ENCODE data around the gene ADAM15. TPM values are rescaled to one million over a fixed set of nuclear protein-coding genes. Genes with fewer than 3 reads are reported as not detected.
A peak's percentile ranks its signal among the peaks of the same experiment; 100 is the strongest.

Gene ADAM15
- polyA plus RNA-seq, 3 donors = 44.5 to 202 (median 74.3) TPM

DNA sequence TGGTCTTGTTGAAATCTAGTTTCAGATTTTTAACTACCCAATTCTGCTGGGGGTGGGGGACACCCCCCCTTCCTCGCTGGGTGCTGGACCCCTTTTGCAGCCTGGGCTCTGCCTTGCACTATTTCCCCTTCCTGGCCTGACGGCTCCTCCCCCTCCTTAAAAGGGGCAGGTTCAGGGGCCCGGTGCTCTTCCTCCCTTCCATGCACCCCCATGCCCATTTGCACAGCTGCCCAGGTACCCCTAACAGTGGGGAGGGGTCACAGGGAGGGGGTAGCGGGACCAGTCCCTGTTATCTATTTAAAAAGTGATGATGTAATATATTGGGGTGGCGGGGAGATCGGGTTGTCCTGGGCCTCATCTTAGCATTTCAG is 33.2 kb upstream of the ADAM15 start:
- Mint-ChIP-seq H3K27me3 (ENCODE audit: low read depth in 3 of 3) (peaks cover 0 to 5% (median 2%) of the 10 kb centered on the region in 3 donors), H3K4me1 (peaks cover 67% of the 10 kb centered on the region), H3K9me3 (peaks cover 0 to 2% (median 0%) of the 10 kb centered on the region in 7 donors), H3K4me3 (peak overlapping the region; percentile 35 to 61), H3K36me3 (peaks cover 41 to 60% of the 10 kb centered on the region in 2 donors), H3K27ac (peak overlapping the region in 6 of 7 donors; percentile 15 to 87 (median 58))
- H3K4me1 ChIP-seq (ENCODE audit: control insufficient read depth in 1 of 2, insufficient read depth in 2 of 2, low read length in 2 of 2) = peaks cover 59 to 66% of the 10 kb centered on the region in 2 donors
- no peak for DNase-seq
- no peaks in the 10 kb centered on the region for H3K9me3 ChIP-seq (replicated peaks in 1 of 2; ENCODE audit: control insufficient read depth in 1 of 2, insufficient read depth in 1 of 2, low read length in 2 of 2)
- H3K27me3 ChIP-seq (ENCODE audit: control insufficient read depth in 2 of 2, insufficient read depth in 2 of 2, low read length in 2 of 2) = no peaks in the 10 kb centered on the region
- H3K27ac ChIP-seq (ENCODE audit: low read depth in 1 of 2, low read length in 2 of 2) = peak overlapping the region in 1 of 2 donors; percentile 27
- intact Hi-C loops (cut with micrococcal nuclease) = loop anchor here (2.0 to 5.0 kb wide), 4 partner anchors 15 to 56 kb away; partner anchors contain the start of genes FLAD1 (in 1 of the 2), PYGO2 (in 1 of the 2) and ZBTB7B (in 1 of the 2)
- TF ChIP-seq, protein P1, sequence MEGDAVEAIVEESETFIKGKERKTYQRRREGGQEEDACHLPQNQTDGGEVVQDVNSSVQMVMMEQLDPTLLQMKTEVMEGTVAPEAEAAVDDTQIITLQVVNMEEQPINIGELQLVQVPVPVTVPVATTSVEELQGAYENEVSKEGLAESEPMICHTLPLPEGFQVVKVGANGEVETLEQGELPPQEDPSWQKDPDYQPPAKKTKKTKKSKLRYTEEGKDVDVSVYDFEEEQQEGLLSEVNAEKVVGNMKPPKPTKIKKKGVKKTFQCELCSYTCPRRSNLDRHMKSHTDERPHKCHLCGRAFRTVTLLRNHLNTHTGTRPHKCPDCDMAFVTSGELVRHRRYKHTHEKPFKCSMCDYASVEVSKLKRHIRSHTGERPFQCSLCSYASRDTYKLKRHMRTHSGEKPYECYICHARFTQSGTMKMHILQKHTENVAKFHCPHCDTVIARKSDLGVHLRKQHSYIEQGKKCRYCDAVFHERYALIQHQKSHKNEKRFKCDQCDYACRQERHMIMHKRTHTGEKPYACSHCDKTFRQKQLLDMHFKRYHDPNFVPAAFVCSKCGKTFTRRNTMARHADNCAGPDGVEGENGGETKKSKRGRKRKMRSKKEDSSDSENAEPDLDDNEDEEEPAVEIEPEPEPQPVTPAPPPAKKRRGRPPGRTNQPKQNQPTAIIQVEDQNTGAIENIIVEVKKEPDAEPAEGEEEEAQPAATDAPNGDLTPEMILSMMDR (IDR thresholded peaks at IDR 0.05) = no peak
- H3K4me2 ChIP-seq (replicated peaks; ENCODE audit: extremely low read depth, low read length, poor library complexity, severe bottlenecking) = peak overlapping the region; percentile 78
- H3K36me3 ChIP-seq (replicated peaks in 1 of 2; ENCODE audit: control insufficient read depth in 1 of 2, insufficient read depth in 2 of 2, low read length in 2 of 2) = peaks cover 46 to 48% of the 10 kb centered on the region in 2 donors
- H4K20me1 ChIP-seq (ENCODE audit: insufficient read depth, low read length) = peaks cover 90% of the 10 kb centered on the region
- no CpG with 5 or more reads among the region's 6 CpGs for WGBS (ENCODE audit: insufficient coverage)
- H3K4me3 ChIP-seq (replicated peaks in 1 of 3; ENCODE audit: low read depth in 2 of 3, low read length in 3 of 3) = peak overlapping the region in 1 of 3 experiments; percentile 68
- H3K79me2 ChIP-seq (ENCODE audit: insufficient read depth, low read length) = peaks cover 49% of the 10 kb centered on the region
- no peak overlapping the region for H3K9ac ChIP-seq (ENCODE audit: insufficient read depth, low read length, poor library complexity, severe bottlenecking)
- no peak overlapping the region for H2AFZ ChIP-seq (ENCODE audit: insufficient read depth, low read depth, low read length, poor library complexity, severe bottlenecking)

DNA sequence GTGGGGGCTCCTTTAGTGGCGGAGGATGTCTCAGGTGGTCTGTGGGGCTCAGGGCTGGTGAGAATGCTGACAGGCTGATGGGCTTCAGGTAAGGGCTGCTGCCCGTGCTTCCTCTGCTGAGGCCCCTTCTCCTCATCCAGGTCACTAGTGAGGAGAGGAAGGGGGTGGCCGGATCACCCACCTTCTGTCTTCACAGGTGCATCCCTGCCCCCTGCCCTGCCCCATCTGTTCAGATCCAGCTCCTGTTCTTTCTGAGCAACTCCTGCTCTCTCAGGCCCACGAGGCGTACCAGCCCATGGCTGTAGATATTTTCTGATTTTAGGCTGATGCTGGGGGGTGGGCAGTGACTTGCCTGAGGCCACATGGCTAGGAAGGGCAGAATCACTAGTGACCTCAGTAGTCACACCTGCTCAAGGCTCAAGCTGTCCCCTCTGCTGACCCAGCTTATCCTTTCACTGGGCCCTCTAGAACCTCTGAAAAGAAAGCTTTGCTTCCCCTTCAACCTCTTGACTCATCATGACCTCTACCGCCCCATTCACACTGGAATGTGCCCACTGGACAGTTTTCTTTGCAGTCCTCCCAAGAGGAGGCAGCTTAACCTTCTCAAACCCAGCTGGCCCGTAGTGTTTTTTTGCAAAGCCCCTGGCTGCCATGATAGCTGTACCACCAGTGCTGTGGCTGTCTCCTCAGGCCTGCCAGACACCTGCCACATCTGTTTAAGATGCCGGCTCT is 32.3 kb upstream of the ADAM15 start:
- Mint-ChIP-seq H3K9me3 (peaks cover 0 to 2% (median 0%) of the 10 kb centered on the region in 7 donors), H3K36me3 (peaks cover 37 to 53% of the 10 kb centered on the region in 2 donors), H3K4me1 (peaks cover 64% of the 10 kb centered on the region), H3K27me3 (ENCODE audit: low read depth in 3 of 3) (peaks cover 0 to 5% (median 3%) of the 10 kb centered on the region in 3 donors), H3K4me3 (no peak overlapping the region), H3K27ac (peak overlapping the region in 3 of 7 donors; percentile 14 to 61 (median 55))
- no peak overlapping the region for H3K4me3 ChIP-seq (replicated peaks in 1 of 3; ENCODE audit: low read depth in 2 of 3, low read length in 3 of 3)
- intact Hi-C loops (cut with micrococcal nuclease) = loop anchor here in 1 of 2 donors (5.0 kb wide), 2 partner anchors 36 to 56 kb away; partner anchors contain the start of genes FLAD1 and PYGO2
- no peaks in the 10 kb centered on the region for H3K27me3 ChIP-seq (ENCODE audit: control insufficient read depth in 2 of 2, insufficient read depth in 2 of 2, low read length in 2 of 2)
- TF ChIP-seq, protein P1 (IDR thresholded peaks at IDR 0.05) = no peak
- WGBS (ENCODE audit: insufficient coverage) = 90% methylated on average over 3 of the region's 8 CpGs
- no peak overlapping the region for H2AFZ ChIP-seq (ENCODE audit: insufficient read depth, low read depth, low read length, poor library complexity, severe bottlenecking)
- H3K4me1 ChIP-seq (ENCODE audit: control insufficient read depth in 1 of 2, insufficient read depth in 2 of 2, low read length in 2 of 2) = peaks cover 51 to 60% of the 10 kb centered on the region in 2 donors
- peaks cover 40% of the 10 kb centered on the region for H3K79me2 ChIP-seq (ENCODE audit: insufficient read depth, low read length)
- no peaks in the 10 kb centered on the region for H3K9me3 ChIP-seq (replicated peaks in 1 of 2; ENCODE audit: control insufficient read depth in 1 of 2, insufficient read depth in 1 of 2, low read length in 2 of 2)
- H4K20me1 ChIP-seq (ENCODE audit: insufficient read depth, low read length) = peaks cover 81% of the 10 kb centered on the region
- DNase-seq = no peak
- H3K4me2 ChIP-seq (replicated peaks; ENCODE audit: extremely low read depth, low read length, poor library complexity, severe bottlenecking) = no peak overlapping the region
- no peak overlapping the region for H3K27ac ChIP-seq (ENCODE audit: low read depth in 1 of 2, low read length in 2 of 2)
- no peak overlapping the region for H3K9ac ChIP-seq (ENCODE audit: insufficient read depth, low read length, poor library complexity, severe bottlenecking)
- H3K36me3 ChIP-seq (replicated peaks in 1 of 2; ENCODE audit: control insufficient read depth in 1 of 2, insufficient read depth in 2 of 2, low read length in 2 of 2) = peaks cover 44 to 45% of the 10 kb centered on the region in 2 donors

All from CD14-positive monocyte (primary cell).